MCF 10A (cell line): ENCODE measurements around the gene MAN2B2. TPM values are rescaled to one million over a fixed set of nuclear protein-coding genes. Genes with fewer than 3 reads are reported as not detected.

ENCODE experiments used
- BruUV-seq: library from RNA; stranded (reverse); fragments of 400-500 nt; replicated peaks from 2 replicates; lab custom pipeline; 2021; lab: Mats Ljungman, UMichigan
- CTCF ChIA-PET: fragments of 300-600 bp; sonication (Branson Sonifier 250); formaldehyde crosslinking; extraction: SDS; loops from one replicate; lab custom pipeline; 2021; ENCODE audit warnings: antibody characterized with exemption, inconsistent platforms; lab: Yijun Ruan, JAX
- POLR2A ChIA-PET: fragments of 300-600, 350-650 bp; sonication (Branson Sonifier 250); formaldehyde crosslinking; extraction: SDS; loops from one replicate; lab custom pipeline; 2020; ENCODE audit warnings: antibody characterized with exemption, inconsistent platforms; lab: Yijun Ruan, JAX
- DNase-seq: peaks from one replicate; pipeline ENCODE4 v3.0.0-alpha.2; 2018; ENCODE audit not compliant: unreplicated experiment
- H3K27ac Mint-ChIP-seq: one replicate; pipeline ENCODE4 v1.8.0; 2022; ENCODE audit warnings: mild to moderate bottlenecking, low read depth, mixed read lengths; ENCODE audit not compliant: unreplicated experiment
- H3K27me3 Mint-ChIP-seq: one replicate; pipeline ENCODE4 v1.8.0; 2022; ENCODE audit warnings: mixed read lengths; ENCODE audit not compliant: insufficient read depth, unreplicated experiment
- H3K36me3 Mint-ChIP-seq: one replicate; pipeline ENCODE4 v1.8.0; 2022; ENCODE audit warnings: mild to moderate bottlenecking, moderate library complexity, mixed read lengths; ENCODE audit not compliant: insufficient read depth, unreplicated experiment
- H3K4me1 Mint-ChIP-seq: one replicate; pipeline ENCODE4 v1.8.0; 2022; ENCODE audit warnings: mixed read lengths; ENCODE audit not compliant: insufficient read depth, unreplicated experiment
- H3K4me3 Mint-ChIP-seq: one replicate; pipeline ENCODE4 v1.8.0; 2022; ENCODE audit warnings: mild to moderate bottlenecking, moderate library complexity, mixed read lengths; ENCODE audit not compliant: unreplicated experiment
- H3K9me3 Mint-ChIP-seq: one replicate; pipeline ENCODE4 v1.8.0; 2022; ENCODE audit warnings: mixed read lengths; ENCODE audit not compliant: unreplicated experiment
- CTCF ChIP-seq: fragments of 200-600 bp; IDR thresholded peaks from one replicate; pipeline ENCODE4 v1.8.0; 2022; ENCODE audit warnings: antibody characterized with exemption, mild to moderate bottlenecking; ENCODE audit not compliant: unreplicated experiment
- intact Hi-C: fragments of 100-400 bp; cut with micrococcal nuclease; formaldehyde crosslinking; loops from 2 replicates; pipeline ENCODE4 v1.14.1; 2022
- total RNA-seq: library from RNA; stranded (reverse); gene quantifications from 2 replicates; pipeline ENCODE4 v1.2.3, GENCODE V29; 2022

MAN2B2 gene
- total RNA-seq, 1 experiment from 2014 or later, result 12.5 TPM

- Mint-ChIP-seq H3K27ac (no peak overlapping the region), H3K4me3 (no peak overlapping the region), H3K9me3 (peaks cover 5% of the 10 kb centered on the region), H3K4me1 (no peaks in the 10 kb centered on the region), H3K36me3 (no peaks in the 10 kb centered on the region), H3K27me3 (peaks cover 24% of the 10 kb centered on the region)
- no peak for TF ChIP-seq CTCF
- DNase-seq, result no peak
- BruUV-seq, result no TSS peak
- ChIA-PET CTCF (interaction anchor here (0.6 to 6.9 kb wide), 3 partner anchors 12 to 211 kb away, joined by 3 to 54 read pairs (median 3); no protein-coding TSS in a partner anchor), POLR2A (no interaction called here)
- intact Hi-C loops, result loop anchor here (10.0 kb wide), 1 partner anchor 122 kb away; no protein-coding TSS in a partner anchor
Observed at GRCh38 chr4:6542951-6543350, 32.0 kb upstream of the MAN2B2 start.

- peaks cover 23% of the 10 kb centered on the region for H3K27me3 Mint-ChIP-seq
- no peak overlapping the region for H3K27ac Mint-ChIP-seq
- no peak overlapping the region for H3K4me3 Mint-ChIP-seq
- intact Hi-C loops, result loop anchor here (1.0 to 10.0 kb wide), 5 partner anchors 74 to 296 kb away; partner anchors contain the start of gene PPP2R2C
- ChIA-PET POLR2A (interaction anchor here (1.0 to 1.3 kb wide), 2 partner anchors 51 to 454 kb away, joined by 3 to 4 read pairs; no protein-coding TSS in a partner anchor), CTCF (interaction anchor here (0.5 to 6.9 kb wide), 39 partner anchors 8 to 1841 kb away, joined by 3 to 54 read pairs (median 4); partner anchors contain the start of gene MAN2B2)
- no peak for DNase-seq
- H3K9me3 Mint-ChIP-seq, result no peaks in the 10 kb centered on the region
- no peak for TF ChIP-seq CTCF
- BruUV-seq, result no TSS peak
- no peaks in the 10 kb centered on the region for H3K36me3 Mint-ChIP-seq
- no peaks in the 10 kb centered on the region for H3K4me1 Mint-ChIP-seq
Observed at GRCh38 chr4:6546091-6546490, 28.9 kb upstream of the MAN2B2 start.

GRCh38 chr4:6546681-6547447 lies 28.1 kb upstream of the MAN2B2 start:
- Mint-ChIP-seq H3K27me3 (peaks cover 29% of the 10 kb centered on the region), H3K27ac (no peak overlapping the region), H3K4me1 (no peaks in the 10 kb centered on the region), H3K36me3 (no peaks in the 10 kb centered on the region), H3K4me3 (no peak overlapping the region), H3K9me3 (no peaks in the 10 kb centered on the region)
- peak; percentile 95 for TF ChIP-seq CTCF
- peak; percentile 75 for DNase-seq
- POLR2A ChIA-PET, result interaction anchor here (1.0 to 1.3 kb wide), 2 partner anchors 52 to 455 kb away, joined by 3 to 4 read pairs; no protein-coding TSS in a partner anchor
- intact Hi-C loops, result loop anchor here (1.0 to 10.0 kb wide), 5 partner anchors 75 to 297 kb away; partner anchors contain the start of gene PPP2R2C
- CTCF ChIA-PET, result interaction anchor here (0.6 to 6.9 kb wide), 54 partner anchors 9 to 346 kb away, joined by 3 to 54 read pairs (median 4); partner anchors contain the start of genes JAKMIP1 and MAN2B2
- BruUV-seq, result no TSS peak
